Heart left ventricle (tissue), 16 donors: ENCODE data around the gene SLC22A23. TPM values are rescaled to one million over a fixed set of nuclear protein-coding genes. Genes with fewer than 3 reads are reported as not detected.

Experiments
- ATAC-seq, 4 donors: fragments of 200-7000 bp; cut with Tn5 transposase; one replicate each; pipeline ENCODE4 v1.9.1; 2020 to 2022; ENCODE audit warnings: moderate library complexity in 4 of 4, mild to moderate bottlenecking in 3 of 4, moderate number of reproducible peaks in 1 of 4
- DNase-seq, 5 donors: peaks; one replicate each; pipeline ENCODE4 v3.0.0-alpha.2; 2020
- H3K27ac ChIP-seq, 12 donors: fragments of 200-600 bp; sonication (generic) in 4 of 12; one replicate each; pipeline versions ENCODE4 v1.5.0 to v1.8.0; 2016 to 2022; ENCODE audit warnings: mild to moderate bottlenecking in 2 of 12
- H3K27me3 ChIP-seq, 9 donors: fragments of 200-600 bp; sonication (generic) in 2 of 9; one replicate each; pipeline versions ENCODE4 v1.5.1 to v1.8.0; 2016 to 2022; ENCODE audit warnings: mild to moderate bottlenecking in 3 of 9
- H3K36me3 ChIP-seq, 9 donors: fragments of 200-600 bp; sonication (generic) in 2 of 9; one replicate each; pipeline versions ENCODE4 v1.5.0 to v1.8.0; 2018 to 2022; ENCODE audit warnings: mild to moderate bottlenecking in 2 of 9
- H3K4me1 ChIP-seq, 12 donors: fragments of 200-600 bp; sonication (generic) in 4 of 12; one replicate each; pipeline versions ENCODE4 v1.5.0 to v1.8.0; 2016 to 2022; ENCODE audit warnings: mild to moderate bottlenecking in 3 of 12
- H3K4me3 ChIP-seq, 12 donors: fragments of 200-600 bp; sonication (generic) in 4 of 12; one replicate each; pipeline versions ENCODE4 v1.5.0 to v1.8.0; 2017 to 2022; ENCODE audit warnings: mild to moderate bottlenecking in 9 of 12, moderate library complexity in 4 of 12
- H3K9me3 ChIP-seq, 12 donors: fragments of 200-600 bp; sonication (generic) in 4 of 12; one replicate each; pipeline versions ENCODE4 v1.5.0 to v1.8.0; 2016 to 2022; ENCODE audit warnings: mild to moderate bottlenecking in 1 of 12
- POLR2A ChIP-seq, 2 donors: fragments of 450-650 bp; IDR thresholded peaks; one replicate each; pipeline ENCODE4 v1.6.1; 2017; ENCODE audit warnings: antibody characterized with exemption in 2 of 2, mild to moderate bottlenecking in 2 of 2, moderate library complexity in 2 of 2
- WGBS, 4 donors: extraction: QIAGEN DNeasy Blood & Tissue Kit in 2 of 4; methylation state at CpG; one replicate each; pipeline versions ENCODE4 v1.1.5 to v1.1.7; 2013 to 2018; 5-methylcytosine and 5-hydroxymethylcytosine counted together
- intact Hi-C, 10 donors: fragments of 100-400 bp; cut with DNase I; formaldehyde crosslinking; loops; one replicate each; pipeline versions ENCODE4 v1.11.1 to v1.14.2; 2022
- polyA plus RNA-seq, 2 donors: library from polyadenylated mRNA; stranded (reverse); fragments of 200-250 nt; gene quantifications; one replicate each; pipeline ENCODE4 v1.2.3, GENCODE V29; 2013
- total RNA-seq, 9 donors: library from RNA; depleted of rRNA in 2 of 9; stranded (reverse); fragments of >200 nt in 2 of 9; fragmentation: NEBNext Ultra II Directional in 3 of 9; extraction: Animal tissue kit (Norgen Biotek cat#: 25700) in 3 of 9; gene quantifications; one replicate each; pipeline versions ENCODE4 v1.1.0 to v1.2.4, GENCODE V29; 2016 to 2023
- TF ChIP-seq, protein P1 (sequence below), 12 donors: fragments of 200-600 bp; sonication (generic) in 4 of 12; IDR thresholded peaks; one replicate each; pipeline versions ENCODE4 v1.5.0 to v1.8.0; 2018 to 2022; ENCODE audit warnings: antibody characterized with exemption in 12 of 12, mild to moderate bottlenecking in 5 of 12
- donor health status: ischemic (EF 13 %, LVEDD 7.1; RV severe dilation, severe dysfunction).
- donor health status: healthy with polysubstance abuse.
- donor health status: DM: no; HTN: yes; CAD: no.
- donor health status: DM: no; HTN: no; CAD: no.
- donor health status: ischemic (EF 25% LVEDD 6.9; RV normal size, moderate dysfunction).
- donor health status: ischemic (EF 25% LVEDD 5.7; RV mildly dilated, moderate dysfunction).
- donor health status: healthy.
- donor health status: DM: yes; HTN: yes; CAD: no.
- donor health status: ischemic (EF 35%, LVEDD 5.7; RV mildly dilated, moderate dysfunction).
- donor health status: nonischemic (EF 11% LVEDD 7.7; RV severe dilation, severe dysfunction).
- donor health status: DM: yes; HTN: yes; CAD: no.
- donor health status: PGD.
- donor health status: ischemic (EF 29% LVEDD 5.4; RV normal size, mild dysfunction).
- donor health status: nonischemic (EF 23%, LVEDD 6.1; RV moderate dilation, normal function).

Gene SLC22A23
- total and polyA plus RNA-seq, 11 donors = 2.9 to 12.4 (median 5.2) TPM

DNA sequence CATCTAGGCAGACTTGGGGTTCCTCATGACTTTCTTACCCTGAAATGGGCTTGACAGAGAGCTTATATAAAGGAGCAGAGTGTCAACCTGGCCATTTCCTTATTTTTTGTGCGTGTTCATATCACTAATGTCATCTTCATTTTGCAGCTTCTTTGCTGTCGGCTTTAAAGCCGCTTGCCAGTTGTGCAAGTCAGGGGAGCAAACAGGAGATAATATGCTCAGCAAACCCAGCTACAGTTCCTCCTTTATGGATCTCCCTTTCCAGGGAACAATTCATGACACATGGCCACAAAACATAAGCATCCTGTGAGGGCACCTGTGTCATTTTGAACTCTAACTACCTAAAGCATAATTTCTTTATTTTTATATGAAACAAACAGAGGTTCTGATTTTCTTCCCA, 222.9 kb downstream of the SLC22A23 start:
- Histone ChIP-seq H3K36me3 (no peaks in the 10 kb centered on the region), H3K9me3 (no peaks in the 10 kb centered on the region), H3K27me3 (peaks cover 12 to 68% (median 37%) of the 10 kb centered on the region in 9 donors), H3K27ac (no peak overlapping the region), H3K4me1 (peaks cover 0 to 30% (median 16%) of the 10 kb centered on the region in 12 donors), H3K4me3 (no peak overlapping the region)
- ATAC-seq (no peak), DNase-seq (no peak)
- intact Hi-C loops = loop anchor here in 4 of 10 donors (5.0 kb wide), 3 partner anchors 72 to 97 kb away; partner anchors contain the start of gene TUBB2A (in 2 of the 4)
- WGBS, 4 donors = 90 to 92% (median 91%) methylated on average over 3 of the region's 3 CpGs
- TF ChIP-seq POLR2A (IDR thresholded peaks at IDR 0.05) = no peak

GRCh38 chr6:3233321-3233720, 223.5 kb downstream of the SLC22A23 start:
- intact Hi-C loops = loop anchor here in 4 of 10 donors (5.0 kb wide), 3 partner anchors 71 to 96 kb away; partner anchors contain the start of gene TUBB2A (in 2 of the 4)
- H3K4me1 ChIP-seq = peaks cover 0 to 36% (median 22%) of the 10 kb centered on the region in 12 donors
- no peak for ATAC-seq
- H3K36me3 ChIP-seq = no peaks in the 10 kb centered on the region
- H3K4me3 ChIP-seq = no peak overlapping the region
- H3K27me3 ChIP-seq = peaks cover 16 to 74% (median 42%) of the 10 kb centered on the region in 9 donors
- no peak for TF ChIP-seq POLR2A (IDR thresholded peaks at IDR 0.05)
- TF ChIP-seq, protein P1, sequence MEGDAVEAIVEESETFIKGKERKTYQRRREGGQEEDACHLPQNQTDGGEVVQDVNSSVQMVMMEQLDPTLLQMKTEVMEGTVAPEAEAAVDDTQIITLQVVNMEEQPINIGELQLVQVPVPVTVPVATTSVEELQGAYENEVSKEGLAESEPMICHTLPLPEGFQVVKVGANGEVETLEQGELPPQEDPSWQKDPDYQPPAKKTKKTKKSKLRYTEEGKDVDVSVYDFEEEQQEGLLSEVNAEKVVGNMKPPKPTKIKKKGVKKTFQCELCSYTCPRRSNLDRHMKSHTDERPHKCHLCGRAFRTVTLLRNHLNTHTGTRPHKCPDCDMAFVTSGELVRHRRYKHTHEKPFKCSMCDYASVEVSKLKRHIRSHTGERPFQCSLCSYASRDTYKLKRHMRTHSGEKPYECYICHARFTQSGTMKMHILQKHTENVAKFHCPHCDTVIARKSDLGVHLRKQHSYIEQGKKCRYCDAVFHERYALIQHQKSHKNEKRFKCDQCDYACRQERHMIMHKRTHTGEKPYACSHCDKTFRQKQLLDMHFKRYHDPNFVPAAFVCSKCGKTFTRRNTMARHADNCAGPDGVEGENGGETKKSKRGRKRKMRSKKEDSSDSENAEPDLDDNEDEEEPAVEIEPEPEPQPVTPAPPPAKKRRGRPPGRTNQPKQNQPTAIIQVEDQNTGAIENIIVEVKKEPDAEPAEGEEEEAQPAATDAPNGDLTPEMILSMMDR (IDR thresholded peaks at IDR 0.05) = no peak
- no peaks in the 10 kb centered on the region for H3K9me3 ChIP-seq
- 91 to 97% (median 93%) methylated on average over 3 of the region's 3 CpGs for WGBS, 4 donors
- no peak overlapping the region for H3K27ac ChIP-seq
- no peak for DNase-seq

DNA sequence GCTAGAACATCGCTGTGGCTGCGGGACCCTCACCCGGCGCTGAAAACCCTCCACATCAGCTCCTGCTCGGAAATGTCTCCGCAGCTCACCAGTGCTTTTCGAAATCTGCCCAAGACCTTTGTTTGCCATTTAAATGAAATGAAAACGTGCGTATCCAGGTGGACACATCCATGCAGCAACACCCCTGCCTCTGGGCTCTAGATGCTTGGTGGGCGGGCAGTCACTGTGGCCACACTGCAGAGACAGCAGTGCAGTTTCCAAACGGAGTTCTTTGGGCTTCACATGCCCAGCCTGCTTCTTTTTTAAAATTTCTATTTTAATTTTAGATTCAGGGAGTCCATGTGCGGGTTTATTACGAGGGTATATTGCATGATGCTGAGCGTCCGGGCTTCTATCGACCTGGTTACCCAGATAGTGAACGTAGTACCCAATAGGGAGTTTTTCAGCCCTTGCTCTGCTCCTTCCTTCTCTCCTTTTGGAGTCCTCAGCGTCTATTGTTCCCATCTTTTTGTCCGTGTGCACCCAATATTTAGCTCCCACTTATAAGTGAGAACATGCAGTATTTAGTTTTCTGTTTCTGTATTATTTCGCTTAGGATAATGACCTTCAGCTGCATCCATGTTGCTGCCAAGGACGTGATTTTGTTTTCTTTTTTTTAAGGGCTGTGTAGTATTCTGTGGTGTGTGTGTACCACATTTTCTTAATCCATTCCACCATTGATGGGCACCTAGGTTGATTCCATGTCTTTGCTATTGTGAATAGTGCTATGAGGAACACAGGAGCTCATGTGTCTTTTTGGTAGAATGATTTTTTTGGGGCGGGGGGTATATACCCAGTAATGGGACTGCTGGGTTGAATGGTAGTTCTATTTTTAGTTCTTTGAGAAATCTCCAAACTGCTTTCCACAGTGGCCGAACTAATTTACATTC, 224.6 kb downstream of the SLC22A23 start:
- Histone ChIP-seq H3K27ac (peak overlapping the region in 7 of 12 donors; percentile 44 to 81 (median 70)), H3K36me3 (no peaks in the 10 kb centered on the region), H3K4me3 (peak overlapping the region; percentile 16 to 78 (median 64)), H3K9me3 (no peaks in the 10 kb centered on the region), H3K4me1 (peaks cover 0 to 46% (median 32%) of the 10 kb centered on the region in 12 donors), H3K27me3 (peaks cover 22 to 81% (median 53%) of the 10 kb centered on the region in 9 donors)
- ATAC-seq (no peak), DNase-seq (no peak)
- TF ChIP-seq POLR2A (IDR thresholded peaks at IDR 0.05) = no peak
- TF ChIP-seq, protein P1 (IDR thresholded peaks at IDR 0.05) = no peak
- intact Hi-C loops = loop anchor here in 4 of 10 donors (5.0 kb wide), 3 partner anchors 70 to 95 kb away; partner anchors contain the start of gene TUBB2A (in 2 of the 4)
- WGBS, 4 donors = 26 to 31% (median 29%) methylated on average over 23 of the region's 23 CpGs

DNA sequence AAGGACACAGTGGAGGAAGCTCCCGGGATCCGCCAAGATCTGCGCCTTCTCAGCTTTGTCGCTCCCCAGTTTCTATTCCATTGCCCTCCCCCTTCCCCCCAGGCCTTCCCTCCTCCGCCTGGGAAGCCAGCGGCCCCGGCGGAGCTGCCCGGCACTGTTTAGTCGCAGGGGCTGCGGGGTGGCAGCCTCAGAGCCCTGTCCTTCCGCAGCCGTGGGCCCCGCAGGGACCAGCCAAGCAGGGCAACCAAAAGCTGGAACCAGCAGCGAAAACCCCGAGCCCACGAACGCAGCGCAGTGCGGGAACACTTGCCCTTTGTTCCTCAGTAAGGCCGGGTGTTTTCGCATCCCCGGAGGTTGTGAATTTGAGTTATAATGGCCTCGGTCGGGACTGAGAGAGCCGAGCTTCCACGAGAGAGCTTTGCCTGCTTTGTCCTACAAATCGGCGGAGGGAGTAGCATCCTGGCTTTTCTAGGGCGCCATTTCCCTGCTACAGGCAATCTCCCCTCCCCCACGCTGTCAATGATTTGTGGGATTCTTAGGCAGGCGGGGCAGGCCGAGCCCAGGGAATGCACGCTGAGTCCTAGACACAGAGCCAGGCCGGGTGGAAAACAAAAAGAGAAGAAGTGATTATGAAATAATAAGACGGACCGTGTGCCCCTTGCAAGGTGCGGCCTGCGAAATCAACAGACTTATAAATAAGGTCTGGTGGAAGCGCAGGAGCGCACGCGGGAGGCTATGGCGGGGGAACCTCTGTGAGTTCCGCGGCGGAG, 225.4 kb downstream of the SLC22A23 start:
- no peak for TF ChIP-seq POLR2A (IDR thresholded peaks at IDR 0.05)
- TF ChIP-seq, protein P1 (IDR thresholded peaks at IDR 0.05) = no peak
- Histone ChIP-seq H3K27ac (peak overlapping the region; percentile 42 to 81 (median 69)), H3K4me3 (peak overlapping the region; percentile 16 to 78 (median 64)), H3K4me1 (peaks cover 2 to 55% (median 38%) of the 10 kb centered on the region in 12 donors), H3K36me3 (no peaks in the 10 kb centered on the region), H3K27me3 (peaks cover 22 to 87% (median 61%) of the 10 kb centered on the region in 9 donors), H3K9me3 (no peaks in the 10 kb centered on the region)
- WGBS, 4 donors = 0 to 2% (median 1%) methylated on average over 32 to 47 of the region's 47 CpGs
- DNase-seq (peak in 4 of 5 donors; percentile 63 to 79 (median 76)), ATAC-seq (peak; percentile 77 to 87 (median 81))
- intact Hi-C loops = loop anchor here in 4 of 10 donors (2.0 to 5.0 kb wide), 4 partner anchors 69 to 94 kb away; partner anchors contain the start of gene TUBB2A (in 2 of the 4)
